Endothelial cell of umbilical vein (primary cell): ENCODE measurements around the gene CDCP1.

Experiments
- FOS ChIP-seq: IDR thresholded peaks from 2 replicates; pipeline ENCODE4 v1.6.1; 2011; ENCODE audit warnings: mild to moderate bottlenecking, low read length, moderate library complexity, borderline replicate concordance; ENCODE audit not compliant: insufficient read depth
- MAX ChIP-seq: IDR thresholded peaks from 2 replicates; pipeline ENCODE4 v1.6.1; 2011; ENCODE audit not compliant: insufficient read depth, insufficient read length
- POLR2A ChIP-seq: IDR thresholded peaks from 2 replicates; pipeline ENCODE4 v1.6.1; 2012; ENCODE audit warnings: low read depth, mild to moderate bottlenecking, control low read depth, low read length
- TF ChIP-seq, protein P1 (sequence below), 2 donors: IDR thresholded peaks; 1 replicate in 1 of 2; 2 replicates in 1 of 2; pipeline ENCODE4 v1.5.1; 2011; ENCODE audit warnings: low read length in 2 of 2, mild to moderate bottlenecking in 2 of 2, moderate library complexity in 2 of 2, control low read depth in 1 of 2, inconsistent platforms in 1 of 2, low read depth in 1 of 2; ENCODE audit not compliant: insufficient read depth in 1 of 2; ENCODE audit errors: extremely low read depth in 1 of 2

- TF ChIP-seq, protein P1, sequence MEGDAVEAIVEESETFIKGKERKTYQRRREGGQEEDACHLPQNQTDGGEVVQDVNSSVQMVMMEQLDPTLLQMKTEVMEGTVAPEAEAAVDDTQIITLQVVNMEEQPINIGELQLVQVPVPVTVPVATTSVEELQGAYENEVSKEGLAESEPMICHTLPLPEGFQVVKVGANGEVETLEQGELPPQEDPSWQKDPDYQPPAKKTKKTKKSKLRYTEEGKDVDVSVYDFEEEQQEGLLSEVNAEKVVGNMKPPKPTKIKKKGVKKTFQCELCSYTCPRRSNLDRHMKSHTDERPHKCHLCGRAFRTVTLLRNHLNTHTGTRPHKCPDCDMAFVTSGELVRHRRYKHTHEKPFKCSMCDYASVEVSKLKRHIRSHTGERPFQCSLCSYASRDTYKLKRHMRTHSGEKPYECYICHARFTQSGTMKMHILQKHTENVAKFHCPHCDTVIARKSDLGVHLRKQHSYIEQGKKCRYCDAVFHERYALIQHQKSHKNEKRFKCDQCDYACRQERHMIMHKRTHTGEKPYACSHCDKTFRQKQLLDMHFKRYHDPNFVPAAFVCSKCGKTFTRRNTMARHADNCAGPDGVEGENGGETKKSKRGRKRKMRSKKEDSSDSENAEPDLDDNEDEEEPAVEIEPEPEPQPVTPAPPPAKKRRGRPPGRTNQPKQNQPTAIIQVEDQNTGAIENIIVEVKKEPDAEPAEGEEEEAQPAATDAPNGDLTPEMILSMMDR (IDR thresholded peaks at IDR 0.05; ENCODE audit: extremely low read depth in 1 of 2, insufficient read depth in 1 of 2, low read depth in 1 of 2, low read length in 2 of 2): no peak
- TF ChIP-seq MAX (no peak), FOS (no peak), POLR2A (no peak)
Observed at GRCh38 chr3:45180899-45181298, 34.7 kb upstream of the CDCP1 start.
